NCI-H2081 treated with DMSO at 0.1 percent for 48 hours (cell line): Measurements from ENCODE around the gene TPPP.
"Not testable (repeated sequence)": the region's sequence is repeated elsewhere in the genome, so short reads cannot be mapped to it uniquely, and the experiment has no call there.

Source experiments
- DNase-seq: peaks from one replicate; lab custom pipeline; 2025; lab: John Stamatoyannopoulos, UW

Gene TPPP

GRCh38 chr5:694042-694431 is 885 bp upstream of the TPPP start:
- DNase-seq = not testable (repeated sequence)

- not testable (repeated sequence) for DNase-seq
These were observed 567 bp downstream of the TPPP start for GRCh38 chr5:692529-693041.

GRCh38 chr5:691817-692528 is 1.2 kb downstream of the TPPP start:
- DNase-seq = no peak

- not testable (repeated sequence) for DNase-seq
These were observed 2.1 kb downstream of the TPPP start for GRCh38 chr5:691049-691448.

GRCh38 chr5:690293-690692 is 2.9 kb downstream of the TPPP start:
- not testable (repeated sequence) for DNase-seq

GRCh38 chr5:688348-689010 is 4.7 kb downstream of the TPPP start:
- DNase-seq = not testable (repeated sequence)

- DNase-seq = not testable (repeated sequence)
These were observed 6.2 kb downstream of the TPPP start for GRCh38 chr5:686936-687335.

- DNase-seq = not testable (repeated sequence)
These were observed 7.0 kb downstream of the TPPP start for GRCh38 chr5:686172-686523.

- no peak for DNase-seq
These were observed 7.6 kb downstream of the TPPP start for GRCh38 chr5:685262-686171.

GRCh38 chr5:684751-685216 is 8.4 kb downstream of the TPPP start:
- no peak for DNase-seq

- no peak for DNase-seq
These were observed 9.3 kb downstream of the TPPP start for GRCh38 chr5:683551-684481.

- DNase-seq = not testable (repeated sequence)
These were observed 10.3 kb downstream of the TPPP start for GRCh38 chr5:682651-683358.

- DNase-seq = not testable (repeated sequence)
These were observed 10.9 kb downstream of the TPPP start for GRCh38 chr5:682216-682615.

- DNase-seq = not testable (repeated sequence)
These were observed 11.6 kb downstream of the TPPP start for GRCh38 chr5:681317-682191.

- not testable (repeated sequence) for DNase-seq
These were observed 12.3 kb downstream of the TPPP start for GRCh38 chr5:680836-681235.

- not testable (repeated sequence) for DNase-seq
These were observed 12.9 kb downstream of the TPPP start for GRCh38 chr5:680118-680795.

GRCh38 chr5:679166-679895 is 13.8 kb downstream of the TPPP start:
- not testable (repeated sequence) for DNase-seq

GRCh38 chr5:678521-678920 is 14.6 kb downstream of the TPPP start:
- not testable (repeated sequence) for DNase-seq
